HG03520 (cell line): ENCODE measurements around the gene ANKS1A.
"Not testable (repeated sequence)": the region's sequence is repeated elsewhere in the genome, so short reads cannot be mapped to it uniquely, and the experiment has no call there.

Source experiments
- ATAC-seq: cut with Tn5 transposase; IDR thresholded peaks from one replicate; pipeline ENCODE4 v1.9.1; 2021; ENCODE audit warnings: mild to moderate bottlenecking, moderate library complexity; ENCODE audit not compliant: unreplicated experiment

Gene ANKS1A

GRCh38 chr6:34916348-34916967 is 27.4 kb downstream of the ANKS1A start:
- ATAC-seq, result no peak

- ATAC-seq, result no peak
Observed at GRCh38 chr6:34917626-34918285, 28.7 kb downstream of the ANKS1A start.

- no peak for ATAC-seq
Observed at GRCh38 chr6:34919651-34920050, 30.6 kb downstream of the ANKS1A start.

- ATAC-seq, result no peak
Observed at GRCh38 chr6:34920097-34920496, 31.0 kb downstream of the ANKS1A start.

GRCh38 chr6:34922177-34922663 is 33.2 kb downstream of the ANKS1A start:
- no peak for ATAC-seq

- ATAC-seq, result no peak
Observed at GRCh38 chr6:34924831-34925625, 36.0 kb downstream of the ANKS1A start.

- no peak for ATAC-seq
Observed at GRCh38 chr6:34926655-34927054, 37.6 kb downstream of the ANKS1A start.

GRCh38 chr6:34928220-34928619 is 39.2 kb downstream of the ANKS1A start:
- no peak for ATAC-seq

GRCh38 chr6:34928695-34929094 is 39.6 kb downstream of the ANKS1A start:
- no peak for ATAC-seq

- no peak for ATAC-seq
Observed at GRCh38 chr6:34929241-34929978, 40.4 kb downstream of the ANKS1A start.

- no peak for ATAC-seq
Observed at GRCh38 chr6:34930221-34930620, 41.2 kb downstream of the ANKS1A start.

GRCh38 chr6:34932202-34932601 is 43.1 kb downstream of the ANKS1A start:
- ATAC-seq, result not testable (repeated sequence)

GRCh38 chr6:34934516-34934915 is 45.5 kb downstream of the ANKS1A start:
- no peak for ATAC-seq

GRCh38 chr6:34938268-34938667 is 49.2 kb downstream of the ANKS1A start:
- no peak for ATAC-seq

GRCh38 chr6:34940030-34940434 is 51.0 kb downstream of the ANKS1A start:
- ATAC-seq, result no peak

GRCh38 chr6:34941421-34941820 is 52.4 kb downstream of the ANKS1A start:
- ATAC-seq, result no peak

- ATAC-seq, result no peak
Observed at GRCh38 chr6:34945317-34945716, 56.3 kb downstream of the ANKS1A start.

- ATAC-seq, result no peak
Observed at GRCh38 chr6:34947561-34947960, 58.5 kb downstream of the ANKS1A start.

GRCh38 chr6:34949636-34950035 is 60.6 kb downstream of the ANKS1A start:
- ATAC-seq, result no peak

- ATAC-seq, result no peak
Observed at GRCh38 chr6:34950849-34951248, 61.8 kb downstream of the ANKS1A start.

- no peak for ATAC-seq
Observed at GRCh38 chr6:34951731-34952130, 62.7 kb downstream of the ANKS1A start.
